ENCODE results near the gene ABCC5.

DNA sequence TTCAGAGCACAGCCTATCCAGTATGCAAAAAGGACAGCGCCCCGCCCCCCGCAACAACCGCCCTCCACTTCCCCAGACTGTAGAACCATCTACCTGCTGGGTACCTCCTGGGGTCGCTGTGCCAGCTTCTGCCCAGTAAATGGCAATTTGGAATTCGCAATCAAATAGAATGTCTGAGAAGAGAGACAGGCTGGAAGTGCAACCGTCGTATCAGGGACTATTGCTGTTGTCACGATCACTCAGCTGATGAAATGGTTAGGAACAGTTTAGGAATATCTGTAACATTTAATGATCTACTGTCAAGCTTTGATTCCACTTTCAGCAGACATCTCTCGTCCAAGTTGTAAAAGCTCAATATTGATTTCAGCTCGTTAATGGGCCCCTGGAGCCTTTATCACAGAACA lies 119.7 kb downstream of the ABCC5 start:
- TF ChIP-seq POLR2A (IDR thresholded peaks at IDR 0.05; ENCODE audit: low read length) (no peak), GATA1 (IDR thresholded peaks at IDR 0.05; ENCODE audit: low read depth, low read length) (no peak)
